AG10803 (cell line): ENCODE results near the gene KRT8.
A peak's percentile ranks its signal among the peaks of the same experiment; 100 is the strongest.

Source experiments
- DNase-seq: peaks from one replicate; pipeline ENCODE4 v3.0.0; 2010; ENCODE audit warnings: low read depth
- H3K4me3 ChIP-seq: 2 replicates; pipeline ENCODE4 v1.5.1; 2011; ENCODE audit warnings: mild to moderate bottlenecking, low read length, control low read depth
- CTCF ChIP-seq: conservative IDR thresholded peaks from 2 replicates; pipeline ENCODE4 v1.5.1; 2011; ENCODE audit warnings: mild to moderate bottlenecking, low read length, control low read depth, inconsistent platforms

Gene KRT8

DNA sequence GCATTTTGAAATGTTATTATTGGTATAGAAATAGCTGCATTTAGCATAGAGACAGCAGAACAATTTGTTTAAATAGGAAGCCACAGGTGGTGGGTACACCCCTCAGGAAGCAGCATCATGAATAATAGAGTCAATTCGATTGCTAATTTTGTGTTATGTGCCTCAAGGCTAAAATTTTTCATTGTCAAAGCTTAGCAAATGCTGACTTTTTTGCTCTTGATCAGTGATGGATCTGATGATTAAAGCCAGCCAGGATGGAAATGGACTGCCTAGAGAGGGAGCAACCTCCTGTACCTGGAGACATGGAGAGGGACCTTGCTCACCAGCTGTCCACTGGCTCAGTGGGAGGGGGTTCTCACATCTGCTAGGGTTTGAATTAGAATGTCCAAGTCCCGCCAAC is 4.5 kb upstream of the KRT8 start:
- TF ChIP-seq CTCF = no peak
- DNase-seq = no peak
- no peak overlapping the region for H3K4me3 ChIP-seq

- H3K4me3 ChIP-seq = no peak overlapping the region
- no peak for DNase-seq
- no peak for TF ChIP-seq CTCF
These were observed 2.4 kb upstream of the KRT8 start for GRCh38 chr12:52907092-52907810.

GRCh38 chr12:52906191-52906601 is 1.3 kb upstream of the KRT8 start:
- no peak overlapping the region for H3K4me3 ChIP-seq
- no peak for TF ChIP-seq CTCF
- DNase-seq = no peak

DNA sequence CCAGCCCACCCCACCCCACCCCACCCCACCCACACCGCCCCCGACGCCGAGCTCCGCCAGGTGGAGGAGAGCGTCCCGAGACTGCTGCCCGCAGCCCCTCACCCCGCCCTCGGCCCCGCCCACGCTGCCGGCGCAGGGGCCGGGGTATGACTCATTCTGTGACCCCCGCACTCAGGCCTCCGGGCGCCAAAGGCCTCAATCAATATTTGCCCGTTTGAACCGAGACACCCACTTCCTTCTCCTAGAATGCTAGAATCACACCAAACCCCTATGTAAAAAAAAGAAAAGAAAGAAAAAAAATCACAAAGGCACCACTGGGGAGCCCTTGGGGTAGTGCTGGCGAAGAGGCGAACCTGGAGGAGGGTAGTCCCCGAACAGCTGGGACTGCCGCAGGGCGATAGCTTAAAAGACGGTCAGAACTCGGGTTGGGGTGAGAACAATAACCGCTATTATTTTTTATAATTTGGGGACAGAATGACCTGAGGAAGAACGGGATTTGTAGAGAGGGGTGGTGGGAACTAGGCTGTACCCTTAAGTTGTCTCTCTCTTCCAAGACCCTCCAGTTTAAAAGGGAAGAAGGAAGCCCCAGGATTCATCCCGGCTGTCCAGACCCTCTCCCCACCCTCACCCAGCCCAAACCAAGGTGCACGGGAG is 894 bp downstream of the KRT8 start:
- no peak for TF ChIP-seq CTCF
- H3K4me3 ChIP-seq = no peak overlapping the region
- no peak for DNase-seq

DNA sequence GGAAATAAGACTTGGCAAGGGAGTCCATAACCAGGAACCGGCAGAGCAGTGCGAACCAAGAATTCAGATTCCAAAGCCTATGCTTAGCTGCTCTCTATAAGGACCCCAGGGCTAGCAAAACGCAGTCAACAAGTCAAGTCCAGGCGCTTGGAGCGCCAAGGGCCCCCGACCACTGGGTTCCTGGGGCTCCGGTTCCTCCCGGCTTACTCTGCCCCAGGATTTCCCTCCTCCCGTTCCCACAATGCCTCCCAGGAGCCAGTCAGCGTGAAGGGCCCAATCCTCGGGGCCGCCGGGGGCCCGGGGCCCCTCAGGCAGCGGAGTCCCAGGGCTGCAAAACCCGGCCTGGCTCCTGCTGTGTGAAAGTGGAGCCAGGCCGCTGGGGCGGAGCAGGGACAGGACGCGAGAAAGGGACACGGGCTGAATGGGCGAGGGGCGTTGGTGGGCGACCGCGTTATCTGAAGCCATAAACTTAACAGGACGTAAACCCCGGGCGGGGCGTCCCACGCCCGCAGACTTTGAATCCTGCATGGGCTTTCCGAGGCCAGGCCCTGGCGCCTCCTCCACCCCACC is 1.5 kb downstream of the KRT8 start:
- H3K4me3 ChIP-seq = peak overlapping the region; percentile 50
- TF ChIP-seq CTCF = no peak
- peak; percentile 73 for DNase-seq

DNA sequence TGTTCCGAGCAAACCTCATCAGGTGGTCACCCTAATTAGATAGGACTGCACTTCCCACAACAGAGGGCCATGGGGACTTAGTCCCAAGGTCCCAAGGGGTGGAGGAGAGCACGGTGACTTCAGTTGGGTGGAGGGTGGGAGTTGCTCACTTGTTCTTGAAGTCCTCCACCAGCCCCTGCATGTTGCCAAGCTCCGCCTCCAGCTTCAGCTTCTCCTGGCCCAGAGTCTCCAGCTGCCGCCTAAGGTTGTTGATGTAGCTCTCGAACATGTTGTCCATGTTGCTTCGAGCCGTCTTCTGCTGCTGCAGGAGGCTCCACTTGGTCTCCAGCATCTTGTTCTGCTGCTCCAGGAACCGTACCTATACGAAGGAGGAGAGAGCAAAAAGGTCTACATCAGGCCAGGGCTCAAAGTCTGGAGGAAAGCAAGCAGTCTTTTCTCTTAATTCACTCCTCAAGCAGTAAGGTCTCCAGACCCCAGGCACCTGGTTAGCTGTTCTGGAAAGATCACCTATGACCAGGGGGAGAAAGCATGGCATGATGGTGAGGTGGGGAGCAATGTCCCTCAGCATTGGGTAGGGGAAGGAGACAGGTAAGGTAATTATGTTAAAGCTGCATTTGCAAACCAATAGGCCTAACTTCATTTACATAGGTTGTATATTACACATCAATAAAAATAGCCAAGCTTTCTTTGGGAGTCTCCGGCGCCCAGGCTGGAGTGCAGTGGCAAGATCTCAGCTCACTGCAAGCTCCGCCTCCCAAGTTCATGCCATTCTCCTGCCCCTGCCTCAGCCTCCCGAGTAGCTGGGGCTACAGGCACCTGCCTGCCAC is 2.9 kb downstream of the KRT8 start:
- TF ChIP-seq CTCF = no peak
- DNase-seq = no peak
- no peak overlapping the region for H3K4me3 ChIP-seq
